Subcutaneous adipose tissue (tissue), 4 donors: Measurements from ENCODE around the gene TMEM150A. TPM values are rescaled to one million over a fixed set of nuclear protein-coding genes. Genes with fewer than 3 reads are reported as not detected.

Source experiments
- CTCF ChIP-seq: fragments of 450-650 bp; IDR thresholded peaks from one replicate; pipeline ENCODE4 v1.5.1; 2016; ENCODE audit warnings: low read depth, mild to moderate bottlenecking, control low read depth, antibody characterized with exemption, moderate library complexity
- total RNA-seq, 4 donors: library from RNA; depleted of rRNA; stranded (reverse); fragments of >200 nt; gene quantifications; one replicate each; pipeline ENCODE4 v1.1.0, GENCODE V29; 2016

The TMEM150A gene
- total RNA-seq, 4 donors from 2014 or later = 14.3 to 21.4 (median 17.6) TPM

DNA sequence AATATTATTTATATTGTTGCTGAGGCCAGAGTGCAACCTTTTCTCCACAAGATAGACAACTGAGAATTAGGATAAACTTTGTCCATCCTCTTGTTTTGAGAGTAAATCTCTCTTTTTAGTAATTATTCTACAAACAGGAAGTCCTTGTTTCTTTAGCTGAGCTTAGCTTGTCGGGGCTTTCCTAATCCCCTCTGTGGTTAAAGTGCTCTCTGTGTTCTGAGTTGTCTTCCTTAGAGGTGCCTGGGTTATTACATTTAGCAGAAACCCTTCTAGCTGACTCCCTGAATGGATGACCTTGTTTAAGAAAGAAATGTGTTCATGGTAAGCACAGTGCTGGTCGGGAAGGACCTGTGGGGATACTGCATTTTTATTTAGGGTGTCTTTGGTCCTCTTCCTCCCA is 26.2 kb upstream of the TMEM150A start:
- no peak for TF ChIP-seq CTCF

GRCh38 chr2:85623991-85624390 is 21.5 kb upstream of the TMEM150A start:
- no peak for TF ChIP-seq CTCF

DNA sequence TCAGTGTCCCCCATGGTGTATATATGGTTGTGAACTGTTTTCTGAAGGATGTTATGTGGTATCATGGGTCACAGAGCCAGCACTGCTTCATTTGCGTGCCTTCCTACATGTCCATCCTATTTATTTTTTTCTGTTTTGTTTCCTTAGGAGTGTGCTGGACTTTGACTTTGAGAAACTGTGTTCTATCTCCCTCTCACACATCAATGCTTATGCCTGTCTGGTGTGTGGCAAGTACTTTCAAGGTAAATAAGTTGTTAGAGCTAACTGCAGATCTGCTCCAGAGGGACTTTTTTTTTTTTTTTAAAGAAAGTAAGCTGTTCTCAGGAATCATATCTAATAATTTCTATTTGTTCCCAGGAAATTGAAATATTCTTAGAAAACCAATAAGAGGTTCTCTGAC is 18.8 kb upstream of the TMEM150A start:
- no peak for TF ChIP-seq CTCF

GRCh38 chr2:85619617-85620016 is 17.1 kb upstream of the TMEM150A start:
- no peak for TF ChIP-seq CTCF

- TF ChIP-seq CTCF = no peak
Measured at GRCh38 chr2:85615413-85615728, 12.9 kb upstream of the TMEM150A start.

GRCh38 chr2:85613717-85614515 is 11.4 kb upstream of the TMEM150A start:
- no peak for TF ChIP-seq CTCF

DNA sequence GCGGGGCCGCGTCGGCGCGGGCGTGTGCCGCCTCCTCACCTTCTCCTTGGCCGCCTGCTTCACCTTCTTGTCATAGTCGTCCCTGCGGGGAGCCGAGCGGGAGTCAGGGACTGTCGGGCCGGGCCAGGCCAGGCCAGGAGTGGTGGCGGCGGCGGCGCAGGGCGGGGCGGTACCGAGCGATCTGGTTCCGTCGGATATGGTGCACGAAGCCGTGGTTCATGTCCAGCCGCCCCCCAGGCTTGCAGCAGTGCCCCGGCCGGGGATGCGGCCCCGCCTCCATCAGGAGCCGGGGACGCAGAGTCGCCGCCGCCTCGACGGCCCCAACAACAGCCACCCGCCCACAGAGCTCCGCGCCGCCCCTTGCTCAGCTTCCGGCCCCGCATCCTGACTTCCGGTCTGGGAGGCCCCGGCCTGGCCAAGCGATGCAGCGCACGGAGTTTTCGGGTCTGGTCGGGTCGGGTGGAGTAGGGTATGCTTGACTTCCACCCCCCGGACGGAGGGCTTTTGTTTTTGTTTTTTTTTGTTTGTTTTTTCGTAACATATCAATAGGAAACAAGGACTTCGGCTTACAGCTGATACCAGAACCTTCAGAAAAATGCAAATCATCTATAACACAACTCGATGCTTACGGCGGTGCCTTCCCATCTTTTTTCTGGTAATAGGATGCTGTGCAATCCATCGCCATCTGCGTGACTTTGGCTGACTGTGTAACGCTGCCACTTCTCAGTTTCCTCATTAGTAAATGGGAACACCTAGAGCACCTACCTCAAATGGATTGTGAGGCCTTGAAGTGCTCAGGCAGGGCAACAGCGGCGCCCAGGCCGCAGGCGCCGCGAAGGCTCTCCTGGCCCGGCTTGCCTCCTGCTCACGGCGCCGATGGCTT is 9.4 kb upstream of the TMEM150A start, which contains the start of gene C2orf68:
C2orf68 (minus strand) TSS at position 362 of the 883 bp plus-strand sequence; CDS start at position 280, 82 bp downstream.
- no peak for TF ChIP-seq CTCF
